HL-60/S4 treated with retinoic acid at 250 ng/mL for 4 days and 3 days (cell line): ENCODE measurements around the gene IQGAP2.

Experiments
- in situ Hi-C: fragments of 300-500 bp; cut with MboI; formaldehyde crosslinking; loops from 2 replicates; pipeline ENCODE4 v1.7.0; 2022; ENCODE audit warnings: low sequenced_read_pairs

Gene IQGAP2

GRCh38 chr5:76473661-76474060 is 70.6 kb downstream of the IQGAP2 start:
- in situ Hi-C loops, result no loop called here

GRCh38 chr5:76474377-76474776 is 71.3 kb downstream of the IQGAP2 start:
- in situ Hi-C loops, result no loop called here

GRCh38 chr5:76475385-76475784 is 72.3 kb downstream of the IQGAP2 start:
- in situ Hi-C loops, result no loop called here

GRCh38 chr5:76475936-76476335 is 72.9 kb downstream of the IQGAP2 start:
- in situ Hi-C loops, result no loop called here

- in situ Hi-C loops, result no loop called here
Observed at GRCh38 chr5:76476474-76477038, 73.5 kb downstream of the IQGAP2 start.

- in situ Hi-C loops, result no loop called here
Observed at GRCh38 chr5:76477061-76477460, 74.0 kb downstream of the IQGAP2 start.

- in situ Hi-C loops, result no loop called here
Observed at GRCh38 chr5:76477571-76477970, 74.5 kb downstream of the IQGAP2 start.

- in situ Hi-C loops, result no loop called here
Observed at GRCh38 chr5:76479281-76479680, 76.2 kb downstream of the IQGAP2 start.

- in situ Hi-C loops, result no loop called here
Observed at GRCh38 chr5:76479973-76480667, 77.0 kb downstream of the IQGAP2 start.

- in situ Hi-C loops, result no loop called here
Observed at GRCh38 chr5:76482984-76483383, 79.9 kb downstream of the IQGAP2 start.

GRCh38 chr5:76483433-76483832 is 80.3 kb downstream of the IQGAP2 start:
- in situ Hi-C loops, result no loop called here

- in situ Hi-C loops, result no loop called here
Observed at GRCh38 chr5:76483881-76484280, 80.8 kb downstream of the IQGAP2 start.

- in situ Hi-C loops, result no loop called here
Observed at GRCh38 chr5:76485511-76485910, 82.4 kb downstream of the IQGAP2 start.

GRCh38 chr5:76487386-76487785 is 84.3 kb downstream of the IQGAP2 start:
- in situ Hi-C loops, result no loop called here

GRCh38 chr5:76487821-76488220 is 84.7 kb downstream of the IQGAP2 start:
- in situ Hi-C loops, result no loop called here

- in situ Hi-C loops, result no loop called here
Observed at GRCh38 chr5:76488969-76489368, 85.9 kb downstream of the IQGAP2 start.

- in situ Hi-C loops, result no loop called here
Observed at GRCh38 chr5:76489877-76490688, 87.0 kb downstream of the IQGAP2 start.

- in situ Hi-C loops, result no loop called here
Observed at GRCh38 chr5:76490960-76491359, 87.9 kb downstream of the IQGAP2 start.

- in situ Hi-C loops, result no loop called here
Observed at GRCh38 chr5:76492819-76493189, 89.7 kb downstream of the IQGAP2 start.

- in situ Hi-C loops, result no loop called here
Observed at GRCh38 chr5:76493190-76493837, 90.2 kb downstream of the IQGAP2 start.

GRCh38 chr5:76494201-76494600 is 91.1 kb downstream of the IQGAP2 start:
- in situ Hi-C loops, result no loop called here

- in situ Hi-C loops, result no loop called here
Observed at GRCh38 chr5:76495870-76496269, 92.8 kb downstream of the IQGAP2 start.
